ENCODE results near the gene RANBP17.

The RANBP17 gene

DNA sequence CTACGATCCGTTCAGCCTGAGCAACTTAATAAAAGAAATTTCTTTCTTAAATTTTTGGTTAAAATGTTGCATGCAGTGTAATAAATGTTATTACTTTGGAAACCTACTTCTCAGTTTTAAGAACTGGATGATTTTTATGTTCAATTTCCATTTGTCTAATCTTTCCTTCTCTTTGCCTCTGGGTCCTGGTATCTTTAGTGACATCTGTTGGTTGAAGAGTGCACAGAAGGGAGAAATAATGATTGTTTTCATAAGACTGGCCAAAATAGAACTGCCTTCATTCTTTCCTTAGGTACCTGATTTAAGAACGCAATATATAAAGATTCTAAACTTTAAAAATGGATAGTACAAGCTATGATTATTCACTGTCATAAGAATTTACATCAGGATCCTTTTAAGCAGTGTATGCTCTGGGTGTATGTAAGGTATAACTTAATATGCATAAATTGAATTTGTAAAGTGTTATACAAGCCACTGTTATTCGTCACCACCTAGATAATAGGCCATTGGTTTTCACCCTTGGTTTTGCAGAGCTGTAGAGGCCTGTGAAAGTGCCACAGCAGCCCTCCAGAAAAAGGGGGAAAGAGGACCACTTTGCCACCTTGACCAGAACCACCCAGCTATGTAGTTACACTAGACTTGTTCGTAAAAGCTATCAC lies 364.4 kb downstream of the RANBP17 start:
- ATAC-seq, result peak; percentile 51; the same call in 1 of the 3 replicates
- no peak for TF ChIP-seq ESRRG (CRISPR knock-in tag; IDR thresholded peaks at IDR 0.05)
- no peak for TF ChIP-seq TOX (CRISPR knock-in tag; IDR thresholded peaks at IDR 0.05; ENCODE audit: borderline replicate concordance)
- TF ChIP-seq ZNF565 (CRISPR knock-in tag; conservative IDR thresholded peaks at IDR 0.05; ENCODE audit: low read depth), result no peak
- no peak for TF ChIP-seq CSDC2 (CRISPR knock-in tag; IDR thresholded peaks at IDR 0.05)
- no peak for TF ChIP-seq ARNTL (CRISPR knock-in tag; IDR thresholded peaks at IDR 0.05; ENCODE audit: borderline replicate concordance, low read depth)
- TF ChIP-seq ZNF8 (CRISPR knock-in tag; IDR thresholded peaks at IDR 0.05), result no peak
- no peak for TF ChIP-seq GLIS3 (CRISPR knock-in tag; IDR thresholded peaks at IDR 0.05)
- TF ChIP-seq, protein P1, sequence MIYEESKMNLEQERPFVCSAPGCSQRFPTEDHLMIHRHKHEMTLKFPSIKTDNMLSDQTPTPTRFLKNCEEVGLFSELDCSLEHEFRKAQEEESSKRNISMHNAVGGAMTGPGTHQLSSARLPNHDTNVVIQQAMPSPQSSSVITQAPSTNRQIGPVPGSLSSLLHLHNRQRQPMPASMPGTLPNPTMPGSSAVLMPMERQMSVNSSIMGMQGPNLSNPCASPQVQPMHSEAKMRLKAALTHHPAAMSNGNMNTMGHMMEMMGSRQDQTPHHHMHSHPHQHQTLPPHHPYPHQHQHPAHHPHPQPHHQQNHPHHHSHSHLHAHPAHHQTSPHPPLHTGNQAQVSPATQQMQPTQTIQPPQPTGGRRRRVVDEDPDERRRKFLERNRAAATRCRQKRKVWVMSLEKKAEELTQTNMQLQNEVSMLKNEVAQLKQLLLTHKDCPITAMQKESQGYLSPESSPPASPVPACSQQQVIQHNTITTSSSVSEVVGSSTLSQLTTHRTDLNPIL (CRISPR knock-in tag; IDR thresholded peaks at IDR 0.05; ENCODE audit: low read depth), result no peak
- TF ChIP-seq ZFP3 (CRISPR knock-in tag; IDR thresholded peaks at IDR 0.05), result no peak
- no peak for TF ChIP-seq ZC3H10 (CRISPR knock-in tag; IDR thresholded peaks at IDR 0.05)
- no peak for TF ChIP-seq OSR1 (CRISPR knock-in tag; IDR thresholded peaks at IDR 0.05)

DNA sequence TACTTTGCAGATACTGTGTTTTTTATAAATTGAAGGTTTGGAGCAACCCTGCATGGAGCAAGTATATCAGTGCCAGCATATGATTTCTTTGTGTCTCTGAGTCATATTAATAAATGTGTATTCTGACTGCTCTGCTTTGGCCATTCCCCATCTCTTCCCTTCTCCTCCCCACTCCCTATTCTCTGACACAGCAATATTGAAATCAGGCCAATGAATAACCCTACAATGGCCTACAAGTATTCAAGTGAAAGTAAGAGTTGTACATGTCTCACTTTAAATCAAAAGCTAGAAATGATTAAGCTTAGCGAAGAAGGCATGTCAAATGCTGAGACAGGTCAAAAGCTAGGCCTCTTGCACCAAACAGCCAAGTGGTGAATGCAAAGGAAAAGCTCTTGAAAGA lies 365.0 kb downstream of the RANBP17 start:
- no peak for ATAC-seq
- TF ChIP-seq, protein P2, sequence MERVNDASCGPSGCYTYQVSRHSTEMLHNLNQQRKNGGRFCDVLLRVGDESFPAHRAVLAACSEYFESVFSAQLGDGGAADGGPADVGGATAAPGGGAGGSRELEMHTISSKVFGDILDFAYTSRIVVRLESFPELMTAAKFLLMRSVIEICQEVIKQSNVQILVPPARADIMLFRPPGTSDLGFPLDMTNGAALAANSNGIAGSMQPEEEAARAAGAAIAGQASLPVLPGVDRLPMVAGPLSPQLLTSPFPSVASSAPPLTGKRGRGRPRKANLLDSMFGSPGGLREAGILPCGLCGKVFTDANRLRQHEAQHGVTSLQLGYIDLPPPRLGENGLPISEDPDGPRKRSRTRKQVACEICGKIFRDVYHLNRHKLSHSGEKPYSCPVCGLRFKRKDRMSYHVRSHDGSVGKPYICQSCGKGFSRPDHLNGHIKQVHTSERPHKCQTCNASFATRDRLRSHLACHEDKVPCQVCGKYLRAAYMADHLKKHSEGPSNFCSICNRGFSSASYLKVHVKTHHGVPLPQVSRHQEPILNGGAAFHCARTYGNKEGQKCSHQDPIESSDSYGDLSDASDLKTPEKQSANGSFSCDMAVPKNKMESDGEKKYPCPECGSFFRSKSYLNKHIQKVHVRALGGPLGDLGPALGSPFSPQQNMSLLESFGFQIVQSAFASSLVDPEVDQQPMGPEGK (CRISPR knock-in tag; IDR thresholded peaks at IDR 0.05; ENCODE audit: borderline replicate concordance), result no peak
- TF ChIP-seq ZNF8 (CRISPR knock-in tag; IDR thresholded peaks at IDR 0.05), result no peak
- TF ChIP-seq TOX (CRISPR knock-in tag; IDR thresholded peaks at IDR 0.05; ENCODE audit: borderline replicate concordance), result no peak
- TF ChIP-seq, protein P1 (CRISPR knock-in tag; IDR thresholded peaks at IDR 0.05; ENCODE audit: low read depth), result no peak
- TF ChIP-seq CSDC2 (CRISPR knock-in tag; IDR thresholded peaks at IDR 0.05), result no peak
- no peak for TF ChIP-seq RARB (CRISPR knock-in tag; IDR thresholded peaks at IDR 0.05)
- TF ChIP-seq TCF4 (CRISPR knock-in tag; IDR thresholded peaks at IDR 0.05; ENCODE audit: borderline replicate concordance), result no peak
- no peak for TF ChIP-seq ZNF565 (CRISPR knock-in tag; conservative IDR thresholded peaks at IDR 0.05; ENCODE audit: low read depth)
- no peak for TF ChIP-seq ZFP3 (CRISPR knock-in tag; IDR thresholded peaks at IDR 0.05)
- no peak for TF ChIP-seq OSR1 (CRISPR knock-in tag; IDR thresholded peaks at IDR 0.05)
- TF ChIP-seq PPARA (CRISPR knock-in tag; IDR thresholded peaks at IDR 0.05; ENCODE audit: borderline replicate concordance), result no peak

DNA sequence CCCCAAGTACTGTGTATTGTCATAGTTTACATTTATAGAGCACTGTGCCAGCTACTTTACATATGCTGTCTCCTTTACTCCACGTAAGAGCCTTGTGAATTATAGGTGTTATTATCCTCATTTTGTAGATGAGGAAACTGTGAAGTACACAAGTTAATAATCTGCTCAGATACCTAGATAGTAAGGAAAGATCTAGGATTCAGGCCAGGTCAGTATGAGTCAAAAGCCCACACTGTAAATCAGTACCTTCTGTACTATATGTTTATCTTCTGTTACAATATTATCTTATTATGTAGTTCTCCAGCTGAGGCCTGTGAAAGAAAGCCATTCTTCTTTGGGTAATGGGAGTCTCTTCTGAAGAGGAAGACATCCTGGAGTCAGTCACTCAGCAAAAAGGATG lies 374.8 kb downstream of the RANBP17 start:
- no peak for ATAC-seq

More for the DNA sequence above, 374.8 kb downstream of the RANBP17 start:
- TF ChIP-seq ZFP30 (CRISPR knock-in tag; IDR thresholded peaks at IDR 0.05) (no peak), TCF4 (CRISPR knock-in tag; IDR thresholded peaks at IDR 0.05; ENCODE audit: borderline replicate concordance) (no peak), ZNF8 (CRISPR knock-in tag; IDR thresholded peaks at IDR 0.05) (no peak), ZNF565 (CRISPR knock-in tag; conservative IDR thresholded peaks at IDR 0.05; ENCODE audit: low read depth) (no peak), TOX (CRISPR knock-in tag; IDR thresholded peaks at IDR 0.05; ENCODE audit: borderline replicate concordance) (no peak), OSR1 (CRISPR knock-in tag; IDR thresholded peaks at IDR 0.05) (no peak), ARNTL (CRISPR knock-in tag; IDR thresholded peaks at IDR 0.05; ENCODE audit: borderline replicate concordance, low read depth) (no peak), ZC3H10 (CRISPR knock-in tag; IDR thresholded peaks at IDR 0.05) (no peak), SNAI2 (CRISPR knock-in tag; IDR thresholded peaks at IDR 0.05) (no peak), ESRRG (CRISPR knock-in tag; IDR thresholded peaks at IDR 0.05) (no peak), RARB (CRISPR knock-in tag; IDR thresholded peaks at IDR 0.05) (no peak)
- TF ChIP-seq, protein P3, sequence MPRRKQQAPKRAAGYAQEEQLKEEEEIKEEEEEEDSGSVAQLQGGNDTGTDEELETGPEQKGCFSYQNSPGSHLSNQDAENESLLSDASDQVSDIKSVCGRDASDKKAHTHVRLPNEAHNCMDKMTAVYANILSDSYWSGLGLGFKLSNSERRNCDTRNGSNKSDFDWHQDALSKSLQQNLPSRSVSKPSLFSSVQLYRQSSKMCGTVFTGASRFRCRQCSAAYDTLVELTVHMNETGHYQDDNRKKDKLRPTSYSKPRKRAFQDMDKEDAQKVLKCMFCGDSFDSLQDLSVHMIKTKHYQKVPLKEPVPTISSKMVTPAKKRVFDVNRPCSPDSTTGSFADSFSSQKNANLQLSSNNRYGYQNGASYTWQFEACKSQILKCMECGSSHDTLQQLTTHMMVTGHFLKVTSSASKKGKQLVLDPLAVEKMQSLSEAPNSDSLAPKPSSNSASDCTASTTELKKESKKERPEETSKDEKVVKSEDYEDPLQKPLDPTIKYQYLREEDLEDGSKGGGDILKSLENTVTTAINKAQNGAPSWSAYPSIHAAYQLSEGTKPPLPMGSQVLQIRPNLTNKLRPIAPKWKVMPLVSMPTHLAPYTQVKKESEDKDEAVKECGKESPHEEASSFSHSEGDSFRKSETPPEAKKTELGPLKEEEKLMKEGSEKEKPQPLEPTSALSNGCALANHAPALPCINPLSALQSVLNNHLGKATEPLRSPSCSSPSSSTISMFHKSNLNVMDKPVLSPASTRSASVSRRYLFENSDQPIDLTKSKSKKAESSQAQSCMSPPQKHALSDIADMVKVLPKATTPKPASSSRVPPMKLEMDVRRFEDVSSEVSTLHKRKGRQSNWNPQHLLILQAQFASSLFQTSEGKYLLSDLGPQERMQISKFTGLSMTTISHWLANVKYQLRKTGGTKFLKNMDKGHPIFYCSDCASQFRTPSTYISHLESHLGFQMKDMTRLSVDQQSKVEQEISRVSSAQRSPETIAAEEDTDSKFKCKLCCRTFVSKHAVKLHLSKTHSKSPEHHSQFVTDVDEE (CRISPR knock-in tag; IDR thresholded peaks at IDR 0.05), result no peak
- TF ChIP-seq, protein P4, sequence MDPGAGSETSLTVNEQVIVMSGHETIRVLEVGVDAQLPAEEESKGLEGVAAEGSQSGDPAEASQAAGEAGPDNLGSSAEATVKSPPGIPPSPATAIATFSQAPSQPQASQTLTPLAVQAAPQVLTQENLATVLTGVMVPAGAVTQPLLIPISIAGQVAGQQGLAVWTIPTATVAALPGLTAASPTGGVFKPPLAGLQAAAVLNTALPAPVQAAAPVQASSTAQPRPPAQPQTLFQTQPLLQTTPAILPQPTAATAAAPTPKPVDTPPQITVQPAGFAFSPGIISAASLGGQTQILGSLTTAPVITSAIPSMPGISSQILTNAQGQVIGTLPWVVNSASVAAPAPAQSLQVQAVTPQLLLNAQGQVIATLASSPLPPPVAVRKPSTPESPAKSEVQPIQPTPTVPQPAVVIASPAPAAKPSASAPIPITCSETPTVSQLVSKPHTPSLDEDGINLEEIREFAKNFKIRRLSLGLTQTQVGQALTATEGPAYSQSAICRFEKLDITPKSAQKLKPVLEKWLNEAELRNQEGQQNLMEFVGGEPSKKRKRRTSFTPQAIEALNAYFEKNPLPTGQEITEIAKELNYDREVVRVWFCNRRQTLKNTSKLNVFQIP (CRISPR knock-in tag; IDR thresholded peaks at IDR 0.05; ENCODE audit: borderline replicate concordance, low read depth), result no peak
- TF ChIP-seq, protein P5, sequence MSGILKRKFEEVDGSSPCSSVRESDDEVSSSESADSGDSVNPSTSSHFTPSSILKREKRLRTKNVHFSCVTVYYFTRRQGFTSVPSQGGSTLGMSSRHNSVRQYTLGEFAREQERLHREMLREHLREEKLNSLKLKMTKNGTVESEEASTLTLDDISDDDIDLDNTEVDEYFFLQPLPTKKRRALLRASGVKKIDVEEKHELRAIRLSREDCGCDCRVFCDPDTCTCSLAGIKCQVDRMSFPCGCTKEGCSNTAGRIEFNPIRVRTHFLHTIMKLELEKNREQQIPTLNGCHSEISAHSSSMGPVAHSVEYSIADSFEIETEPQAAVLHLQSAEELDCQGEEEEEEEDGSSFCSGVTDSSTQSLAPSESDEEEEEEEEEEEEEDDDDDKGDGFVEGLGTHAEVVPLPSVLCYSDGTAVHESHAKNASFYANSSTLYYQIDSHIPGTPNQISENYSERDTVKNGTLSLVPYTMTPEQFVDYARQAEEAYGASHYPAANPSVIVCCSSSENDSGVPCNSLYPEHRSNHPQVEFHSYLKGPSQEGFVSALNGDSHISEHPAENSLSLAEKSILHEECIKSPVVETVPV (CRISPR knock-in tag; IDR thresholded peaks at IDR 0.05), result no peak

All from SK-N-SH treated with all-trans-retinoic acid at 6 μM for 48 hours (cell line).